Measurements from ENCODE around the gene MT1B.

- peak in 3 of 4 donors; percentile 20 to 28 (median 28) for TF ChIP-seq CTCF (IDR thresholded peaks at IDR 0.05)
- TF ChIP-seq POLR2A (IDR thresholded peaks at IDR 0.05): peak; percentile 59
These were observed 3.9 kb upstream of the MT1B start for GRCh38 chr16:56647641-56648431.

Data from right lobe of liver (tissue), 4 donors.